WTC11 (cell line): ENCODE results near the gene TPD52L3. TPM values are rescaled to one million over a fixed set of nuclear protein-coding genes. Genes with fewer than 3 reads are reported as not detected.

ENCODE experiments used
- ATAC-seq: fragments of 200-7000 bp; cut with Tn5 transposase; 2 replicates; pipeline ENCODE4 v1.10.0; 2021; ENCODE audit warnings: mild to moderate bottlenecking, moderate library complexity
- CTCF ChIA-PET: fragments of 300-600 bp; sonication (Branson Sonifier 250); formaldehyde crosslinking; loops from one replicate; lab custom pipeline; 2021; ENCODE audit warnings: antibody characterized with exemption; lab: Charles Lee
- POLR2A ChIA-PET: fragments of 350-600 bp; sonication (Branson Sonifier 250); formaldehyde crosslinking; loops from one replicate; lab custom pipeline; 2021; ENCODE audit warnings: antibody characterized with exemption; lab: Charles Lee
- DNase-seq: peaks from one replicate; pipeline ENCODE4 v3.0.0; 2021; ENCODE audit warnings: low spot score
- H3K27ac Mint-ChIP-seq: 2 replicates; pipeline ENCODE4 v1.8.0; 2021; ENCODE audit warnings: mixed read lengths
- H3K27me3 Mint-ChIP-seq: 2 replicates; pipeline ENCODE4 v1.8.0; 2021; ENCODE audit warnings: low read depth, mild to moderate bottlenecking, moderate library complexity, mixed read lengths
- H3K36me3 Mint-ChIP-seq: 2 replicates; pipeline ENCODE4 v1.8.0; 2021; ENCODE audit warnings: mixed read lengths
- H3K4me1 Mint-ChIP-seq: 2 replicates; pipeline ENCODE4 v1.8.0; 2022; ENCODE audit warnings: mixed read lengths
- H3K4me3 Mint-ChIP-seq: 2 replicates; pipeline ENCODE4 v1.8.0; 2021; ENCODE audit warnings: mild to moderate bottlenecking, moderate library complexity, mixed read lengths
- H3K9me3 Mint-ChIP-seq: 2 replicates; pipeline ENCODE4 v1.8.0; 2021; ENCODE audit warnings: mixed read lengths
- ATF1 ChIP-seq: sonication (generic); formaldehyde crosslinking; IDR thresholded peaks from 2 replicates; pipeline ENCODE4 v1.8.1; 2023; ENCODE audit warnings: mild to moderate bottlenecking, moderate library complexity, missing genetic modification reagents
- GABPB1 ChIP-seq: sonication (generic); formaldehyde crosslinking; IDR thresholded peaks from 2 replicates; pipeline ENCODE4 v1.8.1; 2023; ENCODE audit warnings: mild to moderate bottlenecking, missing genetic modification reagents
- GTF2I ChIP-seq: fragments of 250-450 bp; sonication (Bioruptor Pico); conservative IDR thresholded peaks from 2 replicates; pipeline ENCODE4 v1.4.0; 2021; ENCODE audit warnings: mild to moderate bottlenecking
- JAZF1 ChIP-seq: fragments of 250-450 bp; sonication (Bioruptor Pico); IDR thresholded peaks from 2 replicates; pipeline ENCODE4 v1.9.0; 2021; ENCODE audit warnings: moderate library complexity, mild to moderate bottlenecking, inconsistent platforms
- JUN ChIP-seq: sonication (generic); formaldehyde crosslinking; IDR thresholded peaks from 2 replicates; pipeline ENCODE4 v1.8.0; 2023; ENCODE audit warnings: mild to moderate bottlenecking, missing genetic modification reagents
- NR2C2 ChIP-seq: sonication (generic); formaldehyde crosslinking; IDR thresholded peaks from 2 replicates; pipeline ENCODE4 v1.8.0; 2022; ENCODE audit warnings: mild to moderate bottlenecking, missing genetic modification reagents
- NR3C1 ChIP-seq: sonication (generic); formaldehyde crosslinking; conservative IDR thresholded peaks from 2 replicates; pipeline ENCODE4 v1.8.1; 2023; ENCODE audit warnings: low read depth, mild to moderate bottlenecking, missing genetic modification reagents
- SMAD4 ChIP-seq: sonication (generic); formaldehyde crosslinking; IDR thresholded peaks from 2 replicates; pipeline ENCODE4 v1.8.0; 2022; ENCODE audit warnings: mild to moderate bottlenecking, missing genetic modification reagents
- ZNF219 ChIP-seq: sonication (generic); formaldehyde crosslinking; IDR thresholded peaks from 2 replicates; pipeline ENCODE4 v1.8.0; 2023; ENCODE audit warnings: missing genetic modification reagents, mild to moderate bottlenecking, borderline replicate concordance
- ZNF416 ChIP-seq: fragments of 250-450 bp; sonication (Bioruptor Pico); IDR thresholded peaks from 2 replicates; pipeline ENCODE4 v1.9.0; 2021; ENCODE audit warnings: mild to moderate bottlenecking, inconsistent platforms
- total RNA-seq: library from RNA; stranded (reverse); gene quantifications from 3 replicates; pipeline ENCODE4 v1.2.3, GENCODE V29; 2021
- TF ChIP-seq, protein P1 (sequence below): sonication (generic); formaldehyde crosslinking; IDR thresholded peaks from 2 replicates; pipeline ENCODE4 v1.8.0; 2022; ENCODE audit warnings: missing genetic modification reagents
- TF ChIP-seq, protein P2 (sequence below): sonication (generic); formaldehyde crosslinking; IDR thresholded peaks from 2 replicates; pipeline ENCODE4 v1.8.1; 2022; ENCODE audit warnings: missing genetic modification reagents, borderline replicate concordance
- TF ChIP-seq, protein P3 (sequence below): sonication (generic); formaldehyde crosslinking; IDR thresholded peaks from 2 replicates; pipeline ENCODE4 v1.8.0; 2022; ENCODE audit warnings: mild to moderate bottlenecking, missing genetic modification reagents
- TF ChIP-seq, protein P4 (sequence below): sonication (generic); formaldehyde crosslinking; IDR thresholded peaks from 2 replicates; pipeline ENCODE4 v1.8.0; 2023; ENCODE audit warnings: mild to moderate bottlenecking, missing genetic modification reagents
- TF ChIP-seq, protein P5 (sequence below): sonication (generic); formaldehyde crosslinking; conservative IDR thresholded peaks from 2 replicates; pipeline ENCODE4 v1.8.1; 2023; ENCODE audit warnings: mild to moderate bottlenecking, low read depth, missing genetic modification reagents, moderate library complexity
- TF ChIP-seq, protein P6 (sequence below): sonication (generic); formaldehyde crosslinking; IDR thresholded peaks from 2 replicates; pipeline ENCODE4 v1.8.1; 2022; ENCODE audit warnings: low read depth, missing genetic modification reagents, borderline replicate concordance
- TF ChIP-seq, protein P7 (sequence below): sonication (generic); formaldehyde crosslinking; IDR thresholded peaks from 2 replicates; pipeline ENCODE4 v1.8.0; 2023; ENCODE audit warnings: missing genetic modification reagents

TPD52L3 gene
- total RNA-seq, 1 experiment from 2014 or later: not detected

DNA sequence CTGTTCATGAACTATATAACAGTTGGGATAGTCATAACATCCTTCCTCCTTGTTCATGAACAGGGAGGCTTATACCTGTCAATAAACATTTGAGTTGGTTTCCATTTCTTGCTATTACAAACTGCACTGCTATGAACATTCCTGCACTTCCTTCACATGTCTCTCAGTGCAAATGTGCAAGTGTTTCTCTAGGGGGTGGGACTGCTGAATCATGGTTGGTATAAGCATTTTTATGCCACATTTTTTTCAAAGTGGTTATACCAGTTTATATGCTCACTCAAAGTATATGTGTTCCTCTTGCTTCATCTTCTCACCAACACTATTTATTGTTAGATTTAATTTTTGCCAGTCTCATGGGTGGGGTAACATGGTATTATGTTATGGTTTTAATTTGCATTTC lies 25.8 kb upstream of the TPD52L3 start:
- CTCF ChIA-PET: no interaction called here
- no peak for ATAC-seq
- H3K9me3 Mint-ChIP-seq: peaks cover 7% of the 10 kb centered on the region
- POLR2A ChIA-PET: no interaction called here
- H3K4me1 Mint-ChIP-seq: no peaks in the 10 kb centered on the region
- H3K36me3 Mint-ChIP-seq: no peaks in the 10 kb centered on the region
- no peak for DNase-seq
- TF ChIP-seq, protein P1, sequence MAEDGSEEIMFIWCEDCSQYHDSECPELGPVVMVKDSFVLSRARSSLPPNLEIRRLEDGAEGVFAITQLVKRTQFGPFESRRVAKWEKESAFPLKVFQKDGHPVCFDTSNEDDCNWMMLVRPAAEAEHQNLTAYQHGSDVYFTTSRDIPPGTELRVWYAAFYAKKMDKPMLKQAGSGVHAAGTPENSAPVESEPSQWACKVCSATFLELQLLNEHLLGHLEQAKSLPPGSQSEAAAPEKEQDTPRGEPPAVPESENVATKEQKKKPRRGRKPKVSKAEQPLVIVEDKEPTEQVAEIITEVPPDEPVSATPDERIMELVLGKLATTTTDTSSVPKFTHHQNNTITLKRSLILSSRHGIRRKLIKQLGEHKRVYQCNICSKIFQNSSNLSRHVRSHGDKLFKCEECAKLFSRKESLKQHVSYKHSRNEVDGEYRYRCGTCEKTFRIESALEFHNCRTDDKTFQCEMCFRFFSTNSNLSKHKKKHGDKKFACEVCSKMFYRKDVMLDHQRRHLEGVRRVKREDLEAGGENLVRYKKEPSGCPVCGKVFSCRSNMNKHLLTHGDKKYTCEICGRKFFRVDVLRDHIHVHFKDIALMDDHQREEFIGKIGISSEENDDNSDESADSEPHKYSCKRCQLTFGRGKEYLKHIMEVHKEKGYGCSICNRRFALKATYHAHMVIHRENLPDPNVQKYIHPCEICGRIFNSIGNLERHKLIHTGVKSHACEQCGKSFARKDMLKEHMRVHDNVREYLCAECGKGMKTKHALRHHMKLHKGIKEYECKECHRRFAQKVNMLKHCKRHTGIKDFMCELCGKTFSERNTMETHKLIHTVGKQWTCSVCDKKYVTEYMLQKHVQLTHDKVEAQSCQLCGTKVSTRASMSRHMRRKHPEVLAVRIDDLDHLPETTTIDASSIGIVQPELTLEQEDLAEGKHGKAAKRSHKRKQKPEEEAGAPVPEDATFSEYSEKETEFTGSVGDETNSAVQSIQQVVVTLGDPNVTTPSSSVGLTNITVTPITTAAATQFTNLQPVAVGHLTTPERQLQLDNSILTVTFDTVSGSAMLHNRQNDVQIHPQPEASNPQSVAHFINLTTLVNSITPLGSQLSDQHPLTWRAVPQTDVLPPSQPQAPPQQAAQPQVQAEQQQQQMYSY (CRISPR knock-in tag): no peak
- TF ChIP-seq JUN (CRISPR knock-in tag): no peak
- TF ChIP-seq, protein P2, sequence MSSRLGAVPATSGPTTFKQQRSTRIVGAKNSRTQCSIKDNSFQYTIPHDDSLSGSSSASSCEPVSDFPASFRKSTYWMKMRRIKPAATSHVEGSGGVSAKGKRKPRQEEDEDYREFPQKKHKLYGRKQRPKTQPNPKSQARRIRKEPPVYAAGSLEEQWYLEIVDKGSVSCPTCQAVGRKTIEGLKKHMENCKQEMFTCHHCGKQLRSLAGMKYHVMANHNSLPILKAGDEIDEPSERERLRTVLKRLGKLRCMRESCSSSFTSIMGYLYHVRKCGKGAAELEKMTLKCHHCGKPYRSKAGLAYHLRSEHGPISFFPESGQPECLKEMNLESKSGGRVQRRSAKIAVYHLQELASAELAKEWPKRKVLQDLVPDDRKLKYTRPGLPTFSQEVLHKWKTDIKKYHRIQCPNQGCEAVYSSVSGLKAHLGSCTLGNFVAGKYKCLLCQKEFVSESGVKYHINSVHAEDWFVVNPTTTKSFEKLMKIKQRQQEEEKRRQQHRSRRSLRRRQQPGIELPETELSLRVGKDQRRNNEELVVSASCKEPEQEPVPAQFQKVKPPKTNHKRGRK (CRISPR knock-in tag): no peak
- TF ChIP-seq SMAD4 (CRISPR knock-in tag): no peak
- TF ChIP-seq GABPB1 (CRISPR knock-in tag): no peak
- no peak for TF ChIP-seq ZNF416 (CRISPR knock-in tag)
- no peak for TF ChIP-seq NR2C2 (CRISPR knock-in tag)
- no peak for TF ChIP-seq ZNF219
- TF ChIP-seq ATF1: no peak
- TF ChIP-seq, all 79 proteins: peak for 0
- Mint-ChIP-seq H3K27ac (no peak overlapping the region), H3K4me3 (no peak overlapping the region), H3K27me3 (peaks cover 2% of the 10 kb centered on the region; the same call in 1 of the 2 replicates)

DNA sequence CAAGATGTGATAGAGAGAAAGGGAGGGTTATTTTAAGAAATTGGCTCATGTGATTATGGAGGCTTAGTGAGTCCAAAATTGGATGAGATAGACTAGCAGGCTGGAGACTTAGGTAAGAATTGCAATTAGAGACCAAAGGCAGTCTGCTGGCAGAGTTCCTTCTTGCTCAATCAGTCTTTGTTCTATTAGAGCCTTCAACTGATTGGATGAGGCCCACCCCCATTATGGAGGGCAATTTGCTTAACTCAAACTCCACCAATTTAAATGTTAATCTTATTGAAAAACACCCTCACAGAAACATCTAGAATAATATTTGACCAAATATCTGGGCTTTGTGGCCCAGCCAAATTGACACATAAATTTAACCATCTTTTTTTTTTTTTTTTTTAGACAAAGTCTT lies 23.9 kb upstream of the TPD52L3 start:
- ChIA-PET POLR2A (no interaction called here), CTCF (no interaction called here)
- H3K27me3 Mint-ChIP-seq: no peaks in the 10 kb centered on the region; the same call in 1 of the 2 replicates
- TF ChIP-seq, protein P2 (CRISPR knock-in tag): no peak
- TF ChIP-seq, protein P3, sequence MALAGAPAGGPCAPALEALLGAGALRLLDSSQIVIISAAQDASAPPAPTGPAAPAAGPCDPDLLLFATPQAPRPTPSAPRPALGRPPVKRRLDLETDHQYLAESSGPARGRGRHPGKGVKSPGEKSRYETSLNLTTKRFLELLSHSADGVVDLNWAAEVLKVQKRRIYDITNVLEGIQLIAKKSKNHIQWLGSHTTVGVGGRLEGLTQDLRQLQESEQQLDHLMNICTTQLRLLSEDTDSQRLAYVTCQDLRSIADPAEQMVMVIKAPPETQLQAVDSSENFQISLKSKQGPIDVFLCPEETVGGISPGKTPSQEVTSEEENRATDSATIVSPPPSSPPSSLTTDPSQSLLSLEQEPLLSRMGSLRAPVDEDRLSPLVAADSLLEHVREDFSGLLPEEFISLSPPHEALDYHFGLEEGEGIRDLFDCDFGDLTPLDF (CRISPR knock-in tag): no peak
- TF ChIP-seq GTF2I (CRISPR knock-in tag) (no peak), NR2C2 (CRISPR knock-in tag) (no peak), SMAD4 (CRISPR knock-in tag) (no peak), NR3C1 (CRISPR knock-in tag) (no peak), JAZF1 (no peak)
- TF ChIP-seq, protein P4, sequence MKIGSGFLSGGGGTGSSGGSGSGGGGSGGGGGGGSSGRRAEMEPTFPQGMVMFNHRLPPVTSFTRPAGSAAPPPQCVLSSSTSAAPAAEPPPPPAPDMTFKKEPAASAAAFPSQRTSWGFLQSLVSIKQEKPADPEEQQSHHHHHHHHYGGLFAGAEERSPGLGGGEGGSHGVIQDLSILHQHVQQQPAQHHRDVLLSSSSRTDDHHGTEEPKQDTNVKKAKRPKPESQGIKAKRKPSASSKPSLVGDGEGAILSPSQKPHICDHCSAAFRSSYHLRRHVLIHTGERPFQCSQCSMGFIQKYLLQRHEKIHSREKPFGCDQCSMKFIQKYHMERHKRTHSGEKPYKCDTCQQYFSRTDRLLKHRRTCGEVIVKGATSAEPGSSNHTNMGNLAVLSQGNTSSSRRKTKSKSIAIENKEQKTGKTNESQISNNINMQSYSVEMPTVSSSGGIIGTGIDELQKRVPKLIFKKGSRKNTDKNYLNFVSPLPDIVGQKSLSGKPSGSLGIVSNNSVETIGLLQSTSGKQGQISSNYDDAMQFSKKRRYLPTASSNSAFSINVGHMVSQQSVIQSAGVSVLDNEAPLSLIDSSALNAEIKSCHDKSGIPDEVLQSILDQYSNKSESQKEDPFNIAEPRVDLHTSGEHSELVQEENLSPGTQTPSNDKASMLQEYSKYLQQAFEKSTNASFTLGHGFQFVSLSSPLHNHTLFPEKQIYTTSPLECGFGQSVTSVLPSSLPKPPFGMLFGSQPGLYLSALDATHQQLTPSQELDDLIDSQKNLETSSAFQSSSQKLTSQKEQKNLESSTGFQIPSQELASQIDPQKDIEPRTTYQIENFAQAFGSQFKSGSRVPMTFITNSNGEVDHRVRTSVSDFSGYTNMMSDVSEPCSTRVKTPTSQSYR: no peak
- TF ChIP-seq, protein P5, sequence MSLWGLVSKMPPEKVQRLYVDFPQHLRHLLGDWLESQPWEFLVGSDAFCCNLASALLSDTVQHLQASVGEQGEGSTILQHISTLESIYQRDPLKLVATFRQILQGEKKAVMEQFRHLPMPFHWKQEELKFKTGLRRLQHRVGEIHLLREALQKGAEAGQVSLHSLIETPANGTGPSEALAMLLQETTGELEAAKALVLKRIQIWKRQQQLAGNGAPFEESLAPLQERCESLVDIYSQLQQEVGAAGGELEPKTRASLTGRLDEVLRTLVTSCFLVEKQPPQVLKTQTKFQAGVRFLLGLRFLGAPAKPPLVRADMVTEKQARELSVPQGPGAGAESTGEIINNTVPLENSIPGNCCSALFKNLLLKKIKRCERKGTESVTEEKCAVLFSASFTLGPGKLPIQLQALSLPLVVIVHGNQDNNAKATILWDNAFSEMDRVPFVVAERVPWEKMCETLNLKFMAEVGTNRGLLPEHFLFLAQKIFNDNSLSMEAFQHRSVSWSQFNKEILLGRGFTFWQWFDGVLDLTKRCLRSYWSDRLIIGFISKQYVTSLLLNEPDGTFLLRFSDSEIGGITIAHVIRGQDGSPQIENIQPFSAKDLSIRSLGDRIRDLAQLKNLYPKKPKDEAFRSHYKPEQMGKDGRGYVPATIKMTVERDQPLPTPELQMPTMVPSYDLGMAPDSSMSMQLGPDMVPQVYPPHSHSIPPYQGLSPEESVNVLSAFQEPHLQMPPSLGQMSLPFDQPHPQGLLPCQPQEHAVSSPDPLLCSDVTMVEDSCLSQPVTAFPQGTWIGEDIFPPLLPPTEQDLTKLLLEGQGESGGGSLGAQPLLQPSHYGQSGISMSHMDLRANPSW: no peak
- TF ChIP-seq, protein P6, sequence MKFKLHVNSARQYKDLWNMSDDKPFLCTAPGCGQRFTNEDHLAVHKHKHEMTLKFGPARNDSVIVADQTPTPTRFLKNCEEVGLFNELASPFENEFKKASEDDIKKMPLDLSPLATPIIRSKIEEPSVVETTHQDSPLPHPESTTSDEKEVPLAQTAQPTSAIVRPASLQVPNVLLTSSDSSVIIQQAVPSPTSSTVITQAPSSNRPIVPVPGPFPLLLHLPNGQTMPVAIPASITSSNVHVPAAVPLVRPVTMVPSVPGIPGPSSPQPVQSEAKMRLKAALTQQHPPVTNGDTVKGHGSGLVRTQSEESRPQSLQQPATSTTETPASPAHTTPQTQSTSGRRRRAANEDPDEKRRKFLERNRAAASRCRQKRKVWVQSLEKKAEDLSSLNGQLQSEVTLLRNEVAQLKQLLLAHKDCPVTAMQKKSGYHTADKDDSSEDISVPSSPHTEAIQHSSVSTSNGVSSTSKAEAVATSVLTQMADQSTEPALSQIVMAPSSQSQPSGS (CRISPR knock-in tag): no peak
- TF ChIP-seq, protein P7, sequence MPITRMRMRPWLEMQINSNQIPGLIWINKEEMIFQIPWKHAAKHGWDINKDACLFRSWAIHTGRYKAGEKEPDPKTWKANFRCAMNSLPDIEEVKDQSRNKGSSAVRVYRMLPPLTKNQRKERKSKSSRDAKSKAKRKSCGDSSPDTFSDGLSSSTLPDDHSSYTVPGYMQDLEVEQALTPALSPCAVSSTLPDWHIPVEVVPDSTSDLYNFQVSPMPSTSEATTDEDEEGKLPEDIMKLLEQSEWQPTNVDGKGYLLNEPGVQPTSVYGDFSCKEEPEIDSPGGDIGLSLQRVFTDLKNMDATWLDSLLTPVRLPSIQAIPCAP (CRISPR knock-in tag): no peak
- no peaks in the 10 kb centered on the region for H3K9me3 Mint-ChIP-seq
- no peak overlapping the region for H3K27ac Mint-ChIP-seq
- no peak overlapping the region for H3K4me3 Mint-ChIP-seq
- no peak for DNase-seq
- H3K36me3 Mint-ChIP-seq: no peaks in the 10 kb centered on the region
- 0 out of 2 replicates have a peak, but pooled peaks cover 4% of the 10 kb centered on the region for H3K4me1 Mint-ChIP-seq
- ATAC-seq: no peak
